Left ventricle myocardium superior (tissue), 1 donor: ENCODE results near the gene TESK2. TPM values are rescaled to one million over a fixed set of nuclear protein-coding genes. Genes with fewer than 3 reads are reported as not detected.

Source experiments
- ATAC-seq: fragments of 200-7000 bp; cut with Tn5 transposase; one replicate; pipeline ENCODE4 v1.9.1; 2020; ENCODE audit warnings: mild to moderate bottlenecking, moderate library complexity
- DNase-seq: peaks from one replicate; pipeline ENCODE4 v3.0.0-alpha.2; 2020
- intact Hi-C: fragments of 100-400 bp; cut with micrococcal nuclease; formaldehyde crosslinking; loops from one replicate; pipeline ENCODE4 v1.11.0; 2022
- total RNA-seq: library from RNA; stranded (reverse); fragmentation: NEBNext Ultra II Directional; extraction: Animal tissue kit (Norgen Biotek cat#: 25700); gene quantifications from one replicate; pipeline ENCODE4 v1.2.1, GENCODE V29; 2021
- donor health status: DM: no; HTN: yes; CAD: no; lungs with severe emphysema.

TESK2 gene
- total RNA-seq, 1 donor from 2014 or later, result 1.9 TPM

- DNase-seq (no peak), ATAC-seq (no peak)
- intact Hi-C loops, result no loop called here
These were observed 137.3 kb downstream of the TESK2 start for GRCh38 chr1:45353685-45354084.

DNA sequence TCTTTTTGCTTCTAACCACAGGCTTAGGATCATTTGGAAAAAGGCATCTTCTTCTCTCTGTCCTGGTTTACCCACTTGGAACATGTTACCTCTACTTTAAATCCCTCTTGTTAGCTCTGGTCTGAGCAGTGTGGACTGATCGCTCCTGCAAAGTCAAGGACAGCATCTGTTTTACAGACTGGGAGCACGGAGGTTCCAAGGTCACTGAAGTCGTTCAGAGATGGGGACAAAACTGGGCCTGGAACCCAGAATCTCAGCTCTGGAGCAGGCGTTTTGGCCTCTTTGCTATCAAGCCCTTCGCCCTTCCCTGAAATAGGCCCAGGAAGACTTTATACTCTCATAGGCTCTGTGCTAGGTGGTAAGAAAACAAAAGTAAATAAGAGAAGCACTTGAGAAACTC is 139.5 kb downstream of the TESK2 start:
- no peak for ATAC-seq
- intact Hi-C loops, result no loop called here
- no peak for DNase-seq

DNA sequence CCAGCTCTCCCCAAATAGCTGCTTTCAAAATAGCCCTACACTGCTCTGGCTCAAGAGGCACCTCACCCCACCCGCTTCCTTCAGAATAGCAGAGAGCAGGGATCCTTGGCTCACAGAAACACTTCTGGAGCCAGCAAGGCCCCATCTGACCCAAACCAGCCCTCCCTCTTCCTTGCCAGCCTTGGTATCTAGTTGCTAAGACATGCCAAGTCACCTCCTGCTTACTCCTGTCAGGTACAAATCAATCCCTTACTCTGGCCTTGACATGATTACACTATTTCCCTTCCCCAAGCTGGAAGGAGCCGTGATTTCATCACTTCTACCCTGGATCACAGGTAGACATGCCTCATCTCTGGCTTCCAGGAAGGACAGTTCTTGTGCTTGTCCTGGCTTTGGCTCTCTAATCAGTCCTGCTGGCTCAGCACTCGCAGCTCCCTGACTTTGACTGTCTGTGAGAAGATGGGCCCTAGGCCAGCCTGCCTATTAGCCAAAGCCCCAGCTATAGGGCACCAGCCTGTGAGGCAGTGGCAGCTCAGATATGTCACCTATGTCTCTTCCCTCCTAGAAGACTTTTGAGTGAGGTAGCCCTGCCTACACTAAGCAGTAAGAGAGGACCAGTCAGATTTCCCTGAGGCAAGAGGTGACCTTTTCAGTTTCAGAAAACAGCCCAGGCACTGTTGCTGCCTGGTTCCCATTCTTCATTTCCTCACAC is 141.8 kb downstream of the TESK2 start:
- ATAC-seq, result peak; percentile 84
- DNase-seq, result peak; percentile 61
- intact Hi-C loops, result no loop called here

- ATAC-seq, result peak; percentile 32
- intact Hi-C loops, result no loop called here
These were observed 142.4 kb downstream of the TESK2 start for GRCh38 chr1:45348609-45348965.

DNA sequence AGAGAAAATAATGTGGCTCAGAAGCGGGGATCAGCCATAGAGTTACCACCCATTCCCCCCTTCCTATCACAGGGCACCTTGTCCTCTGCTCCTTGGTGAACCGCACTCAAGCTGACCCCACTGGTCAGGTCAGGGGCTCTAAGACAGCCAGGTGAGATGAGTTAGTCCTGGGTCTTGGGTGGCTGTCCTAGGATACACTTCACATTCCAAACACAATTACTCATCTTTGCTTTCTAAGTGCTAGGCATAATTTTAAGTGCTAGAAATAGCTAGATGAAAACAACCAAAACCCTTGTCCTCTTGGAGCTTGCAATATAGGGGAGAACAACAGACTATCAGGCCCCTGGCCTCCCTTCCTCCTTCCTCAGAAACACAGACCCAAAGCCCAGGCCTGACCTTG is 142.9 kb downstream of the TESK2 start:
- no peak for DNase-seq
- intact Hi-C loops, result no loop called here
- ATAC-seq, result no peak

More at GRCh38 chr1:45348609-45348965, 142.4 kb downstream of the TESK2 start:
- DNase-seq, result no peak

DNA sequence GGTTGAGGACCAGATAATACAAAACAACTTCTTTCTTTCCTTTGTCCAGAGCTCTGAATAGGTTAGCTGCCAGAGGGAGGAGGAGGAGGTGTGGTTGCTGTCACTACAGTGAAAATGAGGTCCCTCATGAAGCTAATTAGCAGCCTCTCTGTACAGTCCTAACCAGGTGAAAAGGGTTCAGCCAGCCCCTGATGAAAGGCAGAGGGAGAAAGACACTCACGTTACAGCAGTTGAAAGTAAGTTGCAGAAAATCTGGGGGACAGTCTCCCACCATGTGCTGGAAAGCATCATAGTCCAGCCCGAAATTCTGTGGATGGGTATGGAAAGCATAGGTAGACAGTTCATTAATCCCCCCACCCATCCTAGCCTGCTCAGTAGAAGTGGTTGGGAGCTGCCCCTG is 144.5 kb downstream of the TESK2 start:
- ATAC-seq, result no peak
- no peak for DNase-seq
- intact Hi-C loops, result no loop called here

DNA sequence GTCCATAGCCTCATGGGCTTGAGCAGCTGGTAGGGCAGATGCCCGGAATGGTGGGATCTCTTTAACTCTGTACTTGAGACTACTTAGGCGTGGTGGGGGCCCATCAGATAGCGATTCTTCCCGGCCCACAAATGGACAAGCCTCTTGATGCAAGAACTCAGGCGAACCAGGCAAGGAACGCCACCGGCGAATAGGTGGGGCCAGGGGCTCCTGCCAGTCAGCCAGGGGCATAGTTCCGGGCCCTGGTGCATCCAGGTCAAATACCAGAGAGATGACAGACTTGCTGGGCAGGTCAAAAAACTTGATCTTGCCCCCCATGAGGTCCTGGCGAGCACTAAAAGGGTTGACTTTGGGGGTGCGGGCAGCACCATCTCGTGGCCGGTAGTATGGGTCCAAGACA is 145.9 kb downstream of the TESK2 start:
- ATAC-seq (no peak), DNase-seq (no peak)
- intact Hi-C loops, result no loop called here

- intact Hi-C loops, result no loop called here
- no peak for ATAC-seq
These were observed 146.5 kb downstream of the TESK2 start for GRCh38 chr1:45344499-45344898.

GRCh38 chr1:45340816-45341466 is 150.0 kb downstream of the TESK2 start:
- intact Hi-C loops, result no loop called here

More at GRCh38 chr1:45344499-45344898, 146.5 kb downstream of the TESK2 start:
- DNase-seq, result no peak

GRCh38 chr1:45339789-45340558 is 151.0 kb downstream of the TESK2 start, which contains the start of the genes MUTYH and TOE1:
Gene MUTYH (minus strand): TSS chr1:45340440. CDS start chr1:45334505, 5,935 bp downstream.
Gene TOE1 (plus strand): TSS chr1:45340170. CDS start chr1:45340253, 83 bp downstream.
- intact Hi-C loops, result no loop called here

More at GRCh38 chr1:45340816-45341466, 150.0 kb downstream of the TESK2 start:
- ATAC-seq (no peak), DNase-seq (no peak)

GRCh38 chr1:45337630-45338325 is 153.2 kb downstream of the TESK2 start:
- ATAC-seq (no peak), DNase-seq (no peak)
- intact Hi-C loops, result no loop called here

More at GRCh38 chr1:45339789-45340558, 151.0 kb downstream of the TESK2 start, which contains the start of the genes MUTYH and TOE1:
- DNase-seq (peak; percentile 96), ATAC-seq (peak; percentile 96)

DNA sequence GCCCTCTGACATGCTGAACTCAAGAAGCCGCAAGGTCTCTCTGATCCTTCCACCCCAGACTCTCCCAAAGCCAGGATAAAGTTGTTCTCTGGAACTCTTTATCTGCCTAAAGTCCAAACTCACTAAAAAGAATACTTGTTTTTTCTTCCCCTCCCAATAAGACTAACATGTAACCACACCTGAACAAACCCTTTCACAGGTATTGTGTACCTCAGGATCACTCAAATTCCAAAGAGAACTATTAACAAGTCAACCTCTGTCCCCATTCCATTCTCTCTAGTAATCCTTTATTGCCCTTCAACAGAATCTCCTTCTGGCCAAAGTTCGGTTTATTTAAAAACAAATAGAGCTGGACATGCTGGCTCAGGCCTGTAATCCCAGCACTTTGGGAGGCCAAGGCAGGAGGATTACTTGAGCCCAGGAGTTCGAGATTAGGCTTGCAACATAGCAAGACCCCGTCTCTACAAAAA is 155.1 kb downstream of the TESK2 start:
- no peak for ATAC-seq
- DNase-seq, result no peak
- intact Hi-C loops, result no loop called here

- intact Hi-C loops, result no loop called here
- ATAC-seq (peak; percentile 32), DNase-seq (peak; percentile 65)
These were observed 156.4 kb downstream of the TESK2 start for GRCh38 chr1:45334308-45335245.

- DNase-seq (no peak), ATAC-seq (no peak)
- intact Hi-C loops, result no loop called here
These were observed 158.6 kb downstream of the TESK2 start for GRCh38 chr1:45332346-45332720.

- intact Hi-C loops, result no loop called here
- DNase-seq (no peak), ATAC-seq (no peak)
These were observed 159.3 kb downstream of the TESK2 start for GRCh38 chr1:45331436-45332345.

GRCh38 chr1:45329445-45329844 is 161.5 kb downstream of the TESK2 start:
- DNase-seq, result no peak
- ATAC-seq, result no peak
- intact Hi-C loops, result no loop called here

DNA sequence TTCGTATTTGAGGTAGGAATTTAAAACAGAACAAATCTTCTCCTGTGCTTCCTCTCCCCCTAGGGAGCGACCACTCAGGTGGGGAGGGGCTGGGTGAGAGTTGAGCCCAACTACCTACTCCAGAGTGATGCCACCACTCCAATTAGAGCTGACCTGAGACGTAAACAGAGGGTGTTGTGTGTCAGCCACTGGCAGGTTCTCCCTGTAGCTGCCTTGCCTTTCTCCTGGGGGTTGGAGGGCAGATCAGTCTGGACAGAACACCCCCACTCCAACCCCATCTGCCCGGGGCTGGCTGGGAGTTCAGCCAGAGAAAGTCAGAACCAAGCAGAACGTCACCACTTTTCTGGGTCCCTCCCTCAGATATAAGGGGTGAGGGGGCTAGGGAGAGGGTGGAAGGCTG is 162.3 kb downstream of the TESK2 start:
- intact Hi-C loops, result no loop called here
- ATAC-seq, result no peak
- DNase-seq, result no peak
